GDM1 (cell line): ENCODE data around the gene FBXL17.
"Not testable (repeated sequence)": the region's sequence is repeated elsewhere in the genome, so short reads cannot be mapped to it uniquely, and the experiment has no call there.

Source experiments
- DNase-seq: peaks from one replicate; lab custom pipeline; 2025; lab: John Stamatoyannopoulos, UW

FBXL17 gene

DNA sequence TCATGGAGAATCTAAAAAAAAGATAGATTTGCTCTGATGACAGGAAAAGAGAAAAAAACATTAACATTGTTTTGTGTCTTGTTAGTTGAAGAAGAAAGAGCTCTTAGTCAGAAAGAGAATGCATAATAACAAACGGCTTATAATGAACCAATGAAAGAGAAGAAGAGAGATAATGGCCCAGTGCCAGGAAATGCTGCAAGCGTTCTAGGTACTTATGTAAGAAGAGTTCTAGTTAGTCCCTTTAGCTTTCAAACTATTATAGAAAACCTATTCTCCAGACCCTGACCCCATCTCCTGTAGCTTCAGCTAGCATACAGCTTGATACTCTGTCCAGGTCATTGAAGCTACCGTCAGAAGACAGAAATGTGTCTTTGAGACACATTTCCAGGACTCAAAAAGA, 70.2 kb downstream of the FBXL17 start:
- no peak for DNase-seq

DNA sequence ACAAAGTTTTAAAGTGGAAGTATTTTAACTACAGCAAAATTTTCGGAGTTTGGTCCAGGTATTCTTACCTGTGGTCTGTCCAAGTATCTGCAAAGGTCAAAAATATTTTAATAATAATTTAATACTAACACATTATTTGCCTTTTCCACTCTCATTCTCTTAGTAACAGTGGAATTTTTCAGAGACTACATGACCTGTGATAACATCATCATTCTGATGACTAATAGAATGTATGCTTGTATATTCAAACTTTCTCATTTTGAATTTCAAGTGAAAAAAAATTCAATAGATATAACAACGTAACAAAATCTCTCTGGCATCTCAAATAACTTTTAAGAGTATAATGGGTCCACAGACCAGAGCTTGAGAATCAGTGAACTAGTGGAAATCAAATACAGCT, 78.3 kb downstream of the FBXL17 start:
- no peak for DNase-seq

DNA sequence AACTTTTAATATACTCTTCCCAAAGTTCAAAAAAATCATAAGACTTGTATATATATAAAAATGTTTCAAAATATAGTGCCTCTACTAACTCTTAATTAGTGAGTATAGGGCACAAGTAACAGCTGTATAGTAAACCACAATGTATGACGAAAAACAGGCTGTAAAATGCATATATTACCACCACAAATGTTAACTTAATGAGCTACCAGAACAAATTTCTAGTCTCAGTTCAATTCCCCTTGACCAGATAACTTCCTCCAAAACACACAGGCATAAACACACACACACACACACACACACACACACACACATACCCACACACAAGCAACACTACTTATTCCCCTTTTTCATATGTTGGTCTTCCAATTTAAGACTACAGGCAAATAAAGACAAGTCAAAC, 78.8 kb downstream of the FBXL17 start:
- DNase-seq: peak; percentile 20

DNA sequence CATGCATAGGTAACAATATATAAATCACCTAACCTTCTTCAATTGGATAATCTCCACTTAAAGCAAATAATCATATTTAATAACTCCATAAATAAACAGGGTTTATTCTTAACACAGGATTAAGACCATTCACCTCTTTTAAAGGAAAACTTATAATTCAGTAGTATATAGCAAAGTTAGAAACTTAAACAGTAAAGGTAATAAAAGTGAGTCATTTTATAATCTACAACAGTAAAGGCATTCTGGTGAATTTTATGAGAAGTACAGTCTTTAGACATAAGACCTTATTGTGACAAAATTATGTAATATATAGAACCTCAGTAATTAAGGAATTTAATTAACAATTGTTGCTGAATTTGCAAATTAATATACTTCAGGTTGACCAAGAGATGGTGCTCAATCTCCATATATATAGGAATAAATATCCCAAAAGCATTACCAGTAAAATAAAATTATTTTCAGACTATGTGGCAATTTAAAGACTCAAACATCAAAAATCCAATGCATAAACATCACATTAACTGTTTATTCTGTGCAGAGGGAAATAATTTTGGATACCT, 84.8 kb downstream of the FBXL17 start:
- no peak for DNase-seq

DNA sequence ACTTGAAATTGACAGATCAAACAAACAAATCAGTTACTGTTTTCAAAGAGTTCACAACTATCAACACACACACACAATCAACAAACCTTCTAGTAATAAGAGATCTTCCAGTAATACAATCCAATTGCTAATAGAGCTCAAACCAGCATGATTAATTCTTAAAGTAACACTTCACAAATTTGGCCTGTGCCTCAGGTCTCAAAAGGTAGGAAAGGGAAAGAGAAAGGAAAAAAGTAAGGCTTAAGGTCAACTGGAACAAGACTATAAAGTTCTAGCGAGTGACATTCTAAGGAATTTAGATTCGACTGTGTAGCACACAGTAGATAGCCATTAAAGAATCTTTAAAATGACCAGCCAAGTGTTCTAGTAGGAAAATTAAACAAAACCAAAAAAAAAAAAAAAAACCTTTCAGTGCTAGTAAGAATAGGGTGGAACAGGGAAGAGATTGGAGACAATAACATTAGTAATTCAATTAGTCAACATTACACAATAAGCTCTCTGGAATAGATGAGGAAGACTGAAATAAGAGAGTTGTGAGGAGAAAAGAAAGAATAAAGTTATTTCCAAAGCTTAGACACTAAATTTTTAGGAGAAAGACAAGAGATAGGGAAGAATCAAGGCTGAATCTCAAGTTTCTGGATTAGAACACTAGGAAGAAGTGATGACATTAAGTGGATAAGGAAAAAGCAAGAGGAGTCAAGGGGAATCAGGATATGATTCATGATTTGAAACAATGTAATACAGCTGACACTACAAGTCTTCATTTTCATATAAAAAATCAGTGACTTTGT, 86.1 kb downstream of the FBXL17 start:
- no peak for DNase-seq

DNA sequence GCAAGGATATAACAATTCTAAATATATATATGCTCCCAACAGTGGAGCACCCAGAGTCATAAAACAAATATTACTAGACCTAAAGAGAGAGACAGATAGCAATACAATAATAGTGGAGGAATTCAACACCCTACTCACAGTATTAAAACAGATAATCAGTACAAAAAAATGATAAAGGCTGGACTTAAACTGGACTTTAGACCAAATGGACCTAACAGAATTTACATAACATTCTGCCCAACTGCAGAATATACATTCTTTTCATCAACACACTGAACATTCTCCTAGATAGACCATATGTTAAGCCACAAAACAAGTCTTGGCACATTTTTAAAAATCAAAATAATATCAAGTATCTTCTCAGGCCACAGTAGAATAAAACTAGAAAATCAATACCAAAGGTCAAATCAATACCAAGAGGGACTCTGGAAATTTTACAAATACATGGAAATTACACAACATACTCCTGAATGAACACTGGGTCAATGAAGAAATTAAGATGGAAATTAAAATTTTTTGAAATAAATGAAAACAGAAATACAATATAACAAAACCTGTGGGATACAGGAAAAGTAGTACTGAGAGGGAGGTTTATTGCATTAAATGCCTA, 100.8 kb downstream of the FBXL17 start:
- DNase-seq: no peak

DNA sequence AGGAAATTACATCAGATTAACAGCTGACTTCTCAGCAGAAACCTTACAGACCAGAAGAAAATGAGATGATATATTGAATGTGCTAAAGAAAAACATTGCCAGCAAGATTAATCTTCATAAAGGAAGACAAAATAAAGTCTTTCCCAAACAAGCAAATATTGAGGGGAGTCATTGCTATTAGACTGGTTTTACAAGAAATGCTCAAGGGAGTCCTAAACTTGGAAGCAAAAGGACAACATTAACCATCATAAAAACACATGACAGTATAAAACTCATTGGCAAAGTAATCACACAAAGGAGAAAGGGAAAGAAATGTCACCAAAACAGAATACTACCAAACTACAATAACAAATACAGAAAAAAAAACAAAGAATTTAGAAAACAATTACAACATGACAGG, 101.7 kb downstream of the FBXL17 start:
- no peak for DNase-seq

DNA sequence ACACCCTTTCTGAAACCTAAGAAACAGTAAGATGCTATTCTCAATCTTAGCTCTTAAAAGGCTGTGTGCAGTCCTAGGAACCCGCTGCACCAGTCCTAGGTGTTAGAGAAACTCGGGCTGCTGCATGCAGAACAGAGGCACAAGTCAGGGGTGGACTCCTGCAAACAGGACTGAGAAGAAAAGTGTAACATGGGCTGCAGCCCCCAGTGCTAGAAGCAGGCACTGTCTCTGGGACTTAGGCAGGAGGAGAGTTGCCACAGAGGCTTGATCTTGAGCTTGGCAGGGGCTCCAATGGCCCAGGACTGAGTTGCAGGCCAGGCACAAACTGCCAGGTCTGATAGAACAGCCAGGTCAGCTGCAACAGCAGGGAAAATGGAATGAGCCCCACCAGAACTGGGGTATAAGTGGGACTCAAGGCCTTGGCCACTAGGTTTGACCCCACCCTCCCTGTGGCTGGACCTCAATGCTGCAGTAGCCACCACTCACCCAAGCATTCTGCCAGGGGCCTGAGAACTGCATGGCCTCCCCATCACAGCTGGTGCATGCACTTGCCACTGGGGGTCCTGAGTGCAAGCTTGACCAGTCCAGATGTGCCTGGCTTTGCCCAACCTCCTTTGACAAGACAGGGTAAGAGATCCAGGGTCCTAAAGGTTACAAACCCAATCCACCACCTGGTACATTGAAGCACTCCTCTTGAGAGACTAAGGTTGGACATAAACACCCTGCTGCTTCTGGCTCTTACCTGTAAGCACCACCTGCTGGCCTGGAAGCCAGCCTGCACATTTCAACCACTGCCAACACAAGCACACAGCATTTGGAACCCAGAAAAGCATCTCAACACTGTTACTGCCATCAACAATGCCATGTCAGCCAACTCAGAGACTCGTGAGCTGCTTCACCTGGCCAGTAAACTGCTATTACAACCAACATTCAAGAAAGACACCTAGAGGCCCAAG, 103.3 kb downstream of the FBXL17 start:
- no peak for DNase-seq

DNA sequence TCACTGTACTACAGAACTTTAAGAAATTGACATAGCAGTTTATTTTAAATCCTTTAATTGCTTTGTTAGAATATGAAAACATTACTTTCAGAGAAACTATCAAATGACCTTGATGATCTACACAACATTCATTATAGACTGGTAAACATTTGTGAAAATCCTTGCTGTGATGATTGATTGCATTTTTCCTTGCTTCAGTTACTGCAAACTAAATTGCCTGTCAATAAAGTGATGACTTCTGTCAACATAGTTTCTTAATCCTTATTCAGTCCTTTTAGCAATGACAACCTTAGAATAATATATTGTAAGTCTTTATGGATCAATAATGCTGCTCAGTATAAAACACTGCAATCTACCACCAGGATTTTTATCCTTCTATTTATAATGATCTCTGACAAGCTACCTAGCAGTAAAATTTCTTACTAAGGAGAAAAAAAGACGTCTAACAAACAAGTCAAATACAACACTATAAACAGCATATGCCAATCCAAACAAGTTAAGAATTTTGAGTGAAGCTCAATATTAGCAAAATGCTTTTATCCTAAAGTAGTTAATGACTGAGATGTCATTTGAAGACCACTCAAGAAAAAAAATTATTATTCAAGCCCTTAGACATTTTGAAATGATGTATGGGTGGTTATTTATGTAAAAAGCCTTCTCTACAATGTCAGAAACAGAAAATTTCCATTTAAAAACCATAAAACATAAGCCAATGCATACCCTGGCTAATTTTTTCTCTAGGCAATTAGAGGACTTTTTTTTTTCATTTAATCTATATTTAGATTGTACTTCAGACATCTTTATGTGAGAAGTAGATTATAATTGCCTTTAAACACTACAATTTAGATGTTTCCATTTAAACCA, 105.5 kb downstream of the FBXL17 start:
- no peak for DNase-seq

DNA sequence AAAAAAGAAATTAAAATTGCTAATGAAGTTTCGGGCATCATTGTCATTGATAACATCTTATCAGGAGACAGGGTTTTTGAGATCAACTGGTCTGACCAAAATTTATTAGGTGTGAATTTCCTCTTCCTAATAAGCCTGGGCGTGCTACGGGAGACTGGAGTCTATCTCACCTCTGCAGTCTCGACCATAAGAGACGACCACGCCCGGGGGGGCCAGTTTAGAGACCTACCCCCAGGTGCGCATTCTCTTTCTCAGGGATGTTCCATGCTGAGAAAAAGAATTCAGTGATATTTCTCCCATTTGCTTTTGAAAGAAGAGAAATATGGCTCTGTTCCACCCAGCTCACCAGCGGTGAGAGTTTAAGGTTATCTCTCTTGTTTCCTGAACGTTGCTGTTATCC, 107.8 kb downstream of the FBXL17 start:
- not testable (repeated sequence) for DNase-seq

DNA sequence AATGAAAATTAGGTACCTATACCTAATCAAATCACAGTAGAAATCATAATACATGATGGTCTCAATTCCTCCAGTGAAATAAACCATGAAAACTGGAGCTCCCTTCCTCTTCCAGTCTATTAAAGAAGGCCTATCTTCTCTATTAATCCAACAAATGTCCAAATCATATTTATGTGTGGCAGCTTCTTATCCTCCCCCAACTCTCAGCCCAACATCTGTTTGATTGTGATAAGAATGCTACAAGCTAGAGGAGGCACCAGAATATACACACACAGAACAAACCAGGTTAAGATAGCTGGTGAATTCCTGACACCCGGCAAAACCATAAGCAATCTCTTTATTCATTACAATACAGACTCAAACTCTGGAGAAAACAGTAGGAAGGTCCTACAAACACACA, 110.8 kb downstream of the FBXL17 start:
- DNase-seq: no peak

DNA sequence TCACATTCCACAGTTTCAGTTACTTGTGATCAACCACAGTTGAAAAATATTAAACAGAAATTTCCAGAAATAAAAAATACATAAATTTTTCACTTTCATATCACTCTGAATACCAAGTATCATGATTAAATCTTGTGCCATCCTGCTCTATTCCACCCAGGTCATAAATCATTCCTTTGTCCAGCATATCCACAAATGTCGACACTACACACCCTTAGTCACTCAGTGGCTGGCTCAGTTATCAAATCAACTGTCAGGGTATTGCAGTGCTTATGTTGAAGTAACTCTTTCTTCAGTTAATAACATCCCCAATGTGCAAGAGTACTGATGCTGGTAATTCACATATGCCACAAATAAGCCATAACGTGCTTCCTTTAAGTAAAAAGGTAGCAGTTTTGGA, 115.7 kb downstream of the FBXL17 start:
- DNase-seq: no peak

DNA sequence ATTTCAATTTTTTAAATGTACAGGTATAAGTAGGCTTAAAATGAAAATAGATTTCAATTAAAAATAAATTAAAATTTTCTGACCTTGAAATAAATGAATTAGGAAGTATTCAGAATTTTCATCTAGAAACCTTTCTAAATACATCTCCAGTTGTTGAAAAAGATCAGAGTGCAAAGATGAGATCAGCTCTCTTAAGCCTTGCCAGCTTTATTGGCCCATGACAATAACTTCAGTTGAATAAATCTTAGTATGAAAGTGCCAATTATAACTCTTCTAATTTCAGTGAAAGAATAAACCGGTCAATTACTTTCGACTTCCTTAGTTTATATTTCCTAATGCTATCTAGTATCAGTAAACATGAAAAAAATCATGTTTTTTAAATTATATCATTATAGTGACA, 117.4 kb downstream of the FBXL17 start:
- no peak for DNase-seq

DNA sequence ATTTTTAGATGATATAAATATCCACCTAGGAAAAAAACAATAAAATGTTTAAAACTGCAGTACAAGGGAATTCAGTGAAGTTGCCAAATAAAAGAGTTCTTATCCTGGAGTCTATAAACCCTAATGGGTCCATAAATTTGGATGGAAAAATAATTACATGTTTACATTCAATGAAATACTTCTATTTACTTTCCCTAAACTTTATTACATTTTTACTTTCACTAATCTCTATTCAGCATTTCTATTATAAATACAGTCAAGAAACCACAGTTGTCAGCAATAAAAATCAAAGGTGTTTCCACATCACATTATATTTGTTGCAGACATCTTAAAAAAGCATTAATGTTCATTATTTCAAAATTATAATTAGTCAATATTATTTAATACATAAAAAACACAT, 118.6 kb downstream of the FBXL17 start:
- DNase-seq: no peak

DNA sequence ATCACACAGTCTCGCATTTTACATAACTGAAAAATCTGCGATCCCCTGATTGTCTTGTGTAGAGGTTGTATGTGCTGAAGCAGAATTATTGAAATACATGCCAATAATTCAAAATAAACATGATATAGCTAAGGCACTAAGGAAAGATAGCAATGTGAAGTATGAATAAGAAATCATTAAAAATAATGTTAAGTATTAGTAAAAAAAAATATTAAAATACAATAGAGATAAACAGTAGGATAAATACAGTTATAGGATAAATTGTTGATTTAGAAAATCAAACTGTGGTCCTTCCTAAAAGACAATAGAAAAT, 121.1 kb downstream of the FBXL17 start:
- no peak for DNase-seq

DNA sequence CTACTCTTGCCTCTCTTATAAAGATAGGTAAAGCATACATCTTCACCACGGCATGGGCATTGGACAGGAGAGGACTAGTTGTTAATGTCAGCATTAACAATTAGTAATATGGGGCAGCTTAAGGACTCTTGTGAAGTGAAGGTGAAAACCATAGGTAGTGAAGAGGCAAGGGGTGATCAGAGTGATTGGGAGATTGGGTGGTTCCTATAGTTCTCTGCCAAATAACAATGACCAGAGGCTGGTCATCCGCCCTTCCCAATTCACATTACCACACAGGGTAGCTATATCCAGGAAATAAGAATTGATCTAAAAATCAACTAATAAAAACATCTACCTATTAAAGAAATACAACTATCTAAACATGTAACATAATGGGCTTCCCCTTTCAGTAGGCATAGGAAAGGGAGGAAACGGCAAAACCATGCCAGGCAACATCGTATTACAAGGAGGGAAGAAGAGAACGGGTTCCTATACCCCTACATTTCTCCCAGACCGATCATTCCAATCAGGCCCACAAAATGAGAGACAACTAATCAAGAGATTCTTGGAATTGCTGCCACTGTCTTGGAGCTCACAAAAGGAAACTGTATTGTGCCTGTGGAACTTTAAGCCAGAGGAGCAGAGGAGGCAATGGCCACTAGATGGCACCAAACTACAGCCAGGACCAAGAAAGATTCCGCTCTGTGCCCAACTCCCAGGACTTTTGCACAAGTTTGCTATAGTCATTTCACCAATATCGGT, 121.6 kb downstream of the FBXL17 start:
- peak; percentile 68 for DNase-seq

DNA sequence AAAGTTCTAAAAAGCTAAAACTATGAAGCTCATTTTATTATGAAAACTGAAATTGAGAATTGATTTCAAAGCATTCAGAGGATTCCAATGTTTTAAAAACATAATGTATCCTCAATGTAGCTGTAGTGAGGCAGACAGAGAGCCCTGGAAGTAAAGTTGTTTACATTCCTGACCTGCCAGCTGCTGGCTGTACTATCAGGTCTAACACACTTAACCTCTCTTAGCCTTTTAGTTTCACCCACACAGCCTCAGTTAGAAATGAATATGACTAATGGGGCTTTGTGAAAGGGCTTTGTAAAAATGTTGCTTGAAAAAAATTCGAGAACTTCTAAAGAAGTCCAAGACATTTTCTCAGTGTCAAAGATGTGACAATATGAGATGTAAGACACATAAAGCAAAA, 122.6 kb downstream of the FBXL17 start:
- DNase-seq: no peak

DNA sequence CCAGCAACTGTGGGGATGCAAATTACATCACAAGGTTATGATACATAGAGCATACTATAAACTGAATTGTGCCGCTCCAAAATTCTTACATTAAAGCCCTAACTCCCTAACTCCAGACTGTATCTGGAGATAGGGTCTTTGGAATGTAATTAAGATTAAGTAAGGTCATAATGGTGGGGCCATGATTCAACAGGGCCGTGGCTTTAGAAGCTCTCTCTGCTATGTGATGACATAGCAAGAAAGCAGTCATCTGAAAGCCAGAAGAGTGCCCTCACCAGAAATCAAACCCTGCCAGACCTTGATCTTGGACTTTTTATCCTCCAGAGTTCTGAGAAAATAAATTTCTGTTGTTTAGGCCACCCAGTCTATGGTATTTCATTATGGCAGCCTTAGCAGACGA, 123.9 kb downstream of the FBXL17 start:
- DNase-seq: no peak

DNA sequence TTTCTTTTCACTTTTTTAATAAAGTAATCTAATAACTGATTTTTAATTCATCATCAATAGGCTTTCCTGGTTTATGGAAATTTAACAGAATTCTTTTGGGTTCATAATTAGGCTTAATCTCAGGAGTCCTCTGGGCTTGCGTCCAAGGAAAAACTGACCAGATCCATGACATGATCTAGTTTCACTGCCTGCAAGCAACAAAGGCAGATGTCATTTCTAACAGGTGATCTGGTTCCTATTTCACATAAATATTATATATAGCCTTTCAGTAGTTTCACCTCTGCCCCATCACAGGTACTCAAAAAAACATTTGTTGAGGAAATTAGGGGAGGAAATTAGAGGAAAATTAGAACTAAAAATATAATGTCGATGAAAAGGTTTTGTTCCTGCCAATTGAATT, 126.4 kb downstream of the FBXL17 start:
- no peak for DNase-seq

DNA sequence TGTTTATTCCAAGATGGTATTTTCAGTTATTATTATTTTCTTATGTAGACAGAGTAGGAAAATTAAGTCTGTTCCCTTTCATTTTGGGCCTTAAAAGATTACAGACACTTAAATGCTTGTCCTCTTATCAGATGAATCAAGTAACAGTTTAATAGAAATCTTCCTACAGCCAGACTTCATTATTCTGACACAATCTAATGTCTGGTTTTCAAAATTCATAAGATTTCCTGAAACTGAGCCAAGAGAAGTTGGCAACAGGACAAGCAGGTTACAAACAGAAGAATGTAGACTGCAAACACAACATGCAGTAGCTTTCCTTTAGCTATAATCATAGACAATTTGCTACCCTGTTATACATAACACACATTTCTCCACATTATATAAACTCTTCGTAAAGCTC, 130.5 kb downstream of the FBXL17 start:
- no peak for DNase-seq
